ENCODE measurements around the gene CACNA1C.

DNA sequence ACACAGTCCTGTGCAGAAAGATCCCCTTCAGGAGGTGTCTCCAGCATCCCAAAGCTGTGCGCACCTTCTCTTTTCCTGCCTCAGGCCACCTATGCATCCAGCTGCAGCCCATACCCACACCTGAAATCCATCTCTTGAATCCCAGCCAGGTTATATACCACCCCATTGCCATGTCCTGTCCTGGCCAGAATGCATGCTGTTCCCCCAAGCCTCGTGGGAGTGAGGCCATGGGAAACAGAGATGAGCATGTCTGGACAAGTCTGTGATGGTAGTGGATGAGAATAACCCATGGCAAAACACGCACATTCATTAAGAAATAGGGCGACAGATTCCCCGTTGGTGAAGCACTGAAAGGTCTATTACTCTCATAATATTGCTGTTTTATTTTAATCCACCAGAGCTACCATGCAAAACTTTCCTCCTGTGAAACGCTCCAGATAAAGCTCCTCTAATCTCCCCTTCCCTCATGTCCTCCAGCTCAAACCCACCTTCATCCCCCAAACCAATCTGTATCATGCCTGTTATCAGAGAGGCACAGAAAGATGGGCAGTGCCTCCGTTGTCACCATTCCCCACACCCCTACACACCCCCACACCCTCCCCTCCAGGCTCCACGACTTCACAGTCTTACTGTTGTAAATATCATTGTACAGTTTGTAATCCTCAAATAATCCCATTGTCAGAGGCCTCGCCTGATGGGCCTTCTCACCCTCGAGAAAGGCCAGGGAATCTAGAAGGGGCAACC lies 644.4 kb downstream of the CACNA1C start:
- TF ChIP-seq, protein P1, sequence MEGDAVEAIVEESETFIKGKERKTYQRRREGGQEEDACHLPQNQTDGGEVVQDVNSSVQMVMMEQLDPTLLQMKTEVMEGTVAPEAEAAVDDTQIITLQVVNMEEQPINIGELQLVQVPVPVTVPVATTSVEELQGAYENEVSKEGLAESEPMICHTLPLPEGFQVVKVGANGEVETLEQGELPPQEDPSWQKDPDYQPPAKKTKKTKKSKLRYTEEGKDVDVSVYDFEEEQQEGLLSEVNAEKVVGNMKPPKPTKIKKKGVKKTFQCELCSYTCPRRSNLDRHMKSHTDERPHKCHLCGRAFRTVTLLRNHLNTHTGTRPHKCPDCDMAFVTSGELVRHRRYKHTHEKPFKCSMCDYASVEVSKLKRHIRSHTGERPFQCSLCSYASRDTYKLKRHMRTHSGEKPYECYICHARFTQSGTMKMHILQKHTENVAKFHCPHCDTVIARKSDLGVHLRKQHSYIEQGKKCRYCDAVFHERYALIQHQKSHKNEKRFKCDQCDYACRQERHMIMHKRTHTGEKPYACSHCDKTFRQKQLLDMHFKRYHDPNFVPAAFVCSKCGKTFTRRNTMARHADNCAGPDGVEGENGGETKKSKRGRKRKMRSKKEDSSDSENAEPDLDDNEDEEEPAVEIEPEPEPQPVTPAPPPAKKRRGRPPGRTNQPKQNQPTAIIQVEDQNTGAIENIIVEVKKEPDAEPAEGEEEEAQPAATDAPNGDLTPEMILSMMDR (IDR thresholded peaks at IDR 0.05), result no peak
- TF ChIP-seq POLR2A (IDR thresholded peaks at IDR 0.05), result no peak

Data from esophagus squamous epithelium (tissue), 4 donors.